HepG2 (cell line): ENCODE data around the gene SHISA5. TPM values are rescaled to one million over a fixed set of nuclear protein-coding genes. Genes with fewer than 3 reads are reported as not detected.

Experiments used
- ATF7 ChIP-seq, 2 experiments: fragments of 450-650 bp in 1 of 2; sonication (generic) in 1 of 2; formaldehyde crosslinking in 1 of 2; IDR thresholded peaks; 2 replicates each; pipeline versions ENCODE4 v1.4.0 to v1.6.1; 2016 to 2020; ENCODE audit warnings: antibody characterized with exemption in 1 of 2, mild to moderate bottlenecking in 1 of 2, missing genetic modification reagents in 1 of 2
- BHLHE40 ChIP-seq: IDR thresholded peaks from 2 replicates; pipeline ENCODE4 v1.6.1; 2011; ENCODE audit warnings: low read length, improper control_type of control experiment
- EEA1 ChIP-seq: sonication (generic); formaldehyde crosslinking; IDR thresholded peaks from 2 replicates; pipeline ENCODE4 v1.5.1; 2020; ENCODE audit warnings: mild to moderate bottlenecking, missing genetic modification reagents, borderline replicate concordance
- GFI1 ChIP-seq: sonication (generic); formaldehyde crosslinking; IDR thresholded peaks from 2 replicates; pipeline ENCODE4 v1.5.0; 2020; ENCODE audit warnings: missing genetic modification reagents, mild to moderate bottlenecking, borderline replicate concordance
- GZF1 ChIP-seq: sonication (generic); formaldehyde crosslinking; IDR thresholded peaks from 2 replicates; pipeline ENCODE4 v1.5.1; 2020; ENCODE audit warnings: mild to moderate bottlenecking, missing genetic modification reagents
- HIC2 ChIP-seq: sonication (generic); formaldehyde crosslinking; IDR thresholded peaks from 2 replicates; pipeline ENCODE4 v1.9.0; 2022; ENCODE audit warnings: low read depth, missing genetic modification reagents
- MEF2D ChIP-seq: sonication (generic); formaldehyde crosslinking; IDR thresholded peaks from 2 replicates; pipeline ENCODE4 v1.5.1; 2020; ENCODE audit warnings: mild to moderate bottlenecking, missing genetic modification reagents
- NR2C2 ChIP-seq: sonication (generic); formaldehyde crosslinking; IDR thresholded peaks from 2 replicates; pipeline ENCODE4 v1.4.0; 2020; ENCODE audit warnings: missing genetic modification reagents, mild to moderate bottlenecking, moderate library complexity, borderline replicate concordance
- PHF21A ChIP-seq: sonication (generic); formaldehyde crosslinking; IDR thresholded peaks from 2 replicates; pipeline ENCODE4 v1.5.0; 2020; ENCODE audit warnings: mild to moderate bottlenecking, missing genetic modification reagents
- PITX1 ChIP-seq: sonication (generic); formaldehyde crosslinking; IDR thresholded peaks from 2 replicates; pipeline ENCODE4 v1.5.1; 2020; ENCODE audit warnings: mild to moderate bottlenecking, missing genetic modification reagents
- SMC3 ChIP-seq: IDR thresholded peaks from 2 replicates; pipeline ENCODE4 v1.6.1; 2011; ENCODE audit warnings: low read length, improper control_type of control experiment
- ZMYM3 ChIP-seq: sonication (generic); formaldehyde crosslinking; IDR thresholded peaks from 2 replicates; pipeline ENCODE4 v1.5.1; 2020; ENCODE audit warnings: mild to moderate bottlenecking, missing genetic modification reagents
- ZNF160 ChIP-seq: sonication (generic); formaldehyde crosslinking; IDR thresholded peaks from 2 replicates; pipeline ENCODE4 v1.8.0; 2022; ENCODE audit warnings: mild to moderate bottlenecking, inconsistent platforms, missing genetic modification reagents
- ZNF644 ChIP-seq: IDR thresholded peaks from 2 replicates; pipeline ENCODE4 v1.6.1; 2016; ENCODE audit warnings: low read depth
- ZNF687 ChIP-seq: sonication (generic); formaldehyde crosslinking; IDR thresholded peaks from 2 replicates; pipeline ENCODE4 v1.5.1; 2020; ENCODE audit warnings: mild to moderate bottlenecking, missing genetic modification reagents, moderate library complexity
- polyA plus RNA-seq, 8 experiments: library from polyadenylated mRNA; depleted of rRNA in 3 of 8; stranded (reverse) in 7 of 8; unstranded in 1 of 8; fragments of >200 nt; fragmentation: Illumina TruSeq in 4 of 8; extraction: Trizol in 4 of 8; gene quantifications; 2 replicates each; pipeline versions ENCODE4 v1.2.1 to v1.2.3, GENCODE V29; 2011 to 2016; ENCODE audit warnings: low read depth in 4 of 8, missing spikeins in 1 of 8, mixed read lengths in 1 of 8; ENCODE audit not compliant: insufficient read depth in 1 of 8
- total RNA-seq, 5 experiments: library from RNA; depleted of rRNA; stranded (reverse); fragments of >200 nt; fragmentation: Illumina TruSeq; extraction: Trizol; gene quantifications; 2 replicates each; pipeline ENCODE4 v1.2.3, GENCODE V29; 2016; ENCODE audit warnings: low read depth in 1 of 5
- TF ChIP-seq, protein P1 (sequence below): IDR thresholded peaks from 2 replicates; pipeline ENCODE4 v1.6.1; 2016; ENCODE audit warnings: missing genetic modification reagents, missing compliant biosample characterization
- TF ChIP-seq, protein P2 (sequence below): sonication (generic); formaldehyde crosslinking; IDR thresholded peaks from 2 replicates; pipeline ENCODE4 v1.4.0; 2020; ENCODE audit warnings: mild to moderate bottlenecking, missing genetic modification reagents, borderline replicate concordance
- TF ChIP-seq, protein P3 (sequence below): sonication (generic); formaldehyde crosslinking; IDR thresholded peaks from 2 replicates; pipeline ENCODE4 v1.4.0; 2020; ENCODE audit warnings: missing genetic modification reagents
- TF ChIP-seq, protein P4 (sequence below): sonication (generic); formaldehyde crosslinking; IDR thresholded peaks from 2 replicates; pipeline ENCODE4 v1.8.0; 2023; ENCODE audit warnings: mild to moderate bottlenecking, missing genetic modification reagents

Gene SHISA5
- total and polyA plus RNA-seq, 2 of the 13 experiments (the other 11 are each of a cell fraction or from before 2014, with no cell fraction given) = 75.8 to 91.4 TPM

DNA sequence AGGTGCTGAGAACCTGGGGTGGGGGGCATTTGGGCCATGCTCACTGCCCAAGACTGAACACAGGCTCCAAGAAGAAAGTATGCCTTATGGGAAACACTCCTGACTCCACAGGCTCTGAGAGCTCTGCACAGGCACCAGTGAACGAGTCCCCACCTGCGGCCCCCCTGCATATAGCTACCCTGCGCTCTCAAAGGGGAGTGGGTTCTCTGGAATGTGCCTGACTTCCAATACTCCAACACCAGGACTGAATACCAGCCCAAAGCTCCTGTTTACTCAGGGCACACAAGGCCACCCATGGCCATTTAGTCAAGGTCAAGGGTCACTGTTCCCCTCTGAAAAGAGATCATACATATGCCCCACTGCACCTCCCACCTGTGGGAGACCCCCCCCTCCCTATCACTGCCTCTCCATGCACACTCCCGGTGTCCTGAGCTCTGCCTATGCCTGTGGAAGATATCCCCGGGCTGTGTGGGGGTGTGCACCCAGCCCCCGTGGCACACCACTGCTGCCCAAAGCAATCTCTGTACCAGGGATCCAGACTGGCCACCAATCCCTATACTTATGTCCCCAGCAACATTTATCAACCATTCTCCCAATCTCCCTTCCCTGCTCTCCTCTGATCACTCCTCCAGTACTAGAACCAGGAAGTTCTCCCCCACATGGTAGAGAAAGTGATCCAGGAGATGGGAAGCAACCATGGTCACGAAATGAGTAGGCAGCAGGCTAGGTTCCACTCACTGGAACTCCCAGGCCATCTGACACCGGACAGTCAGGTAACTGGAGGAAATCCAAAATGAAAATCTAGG lies 72.5 kb downstream of the SHISA5 start (continued):
- TF ChIP-seq HIC2 (CRISPR knock-in tag) = peak; percentile 88
- no peak for TF ChIP-seq SMC3
- TF ChIP-seq PITX1 (CRISPR knock-in tag) = peak; percentile 90
- peak; percentile 93 for TF ChIP-seq PHF21A (CRISPR knock-in tag)
- TF ChIP-seq MEF2D = peak; percentile 58; the same call in 1 of the 2 replicates
- TF ChIP-seq EEA1 (CRISPR knock-in tag) = 0 out of 2 replicates have a peak, but pooled peaks have one; percentile 31
- TF ChIP-seq, protein P1, sequence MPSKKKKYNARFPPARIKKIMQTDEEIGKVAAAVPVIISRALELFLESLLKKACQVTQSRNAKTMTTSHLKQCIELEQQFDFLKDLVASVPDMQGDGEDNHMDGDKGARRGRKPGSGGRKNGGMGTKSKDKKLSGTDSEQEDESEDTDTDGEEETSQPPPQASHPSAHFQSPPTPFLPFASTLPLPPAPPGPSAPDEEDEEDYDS (CRISPR knock-in tag) = peak; percentile 57; the same call in 1 of the 2 replicates
- TF ChIP-seq, protein P2, sequence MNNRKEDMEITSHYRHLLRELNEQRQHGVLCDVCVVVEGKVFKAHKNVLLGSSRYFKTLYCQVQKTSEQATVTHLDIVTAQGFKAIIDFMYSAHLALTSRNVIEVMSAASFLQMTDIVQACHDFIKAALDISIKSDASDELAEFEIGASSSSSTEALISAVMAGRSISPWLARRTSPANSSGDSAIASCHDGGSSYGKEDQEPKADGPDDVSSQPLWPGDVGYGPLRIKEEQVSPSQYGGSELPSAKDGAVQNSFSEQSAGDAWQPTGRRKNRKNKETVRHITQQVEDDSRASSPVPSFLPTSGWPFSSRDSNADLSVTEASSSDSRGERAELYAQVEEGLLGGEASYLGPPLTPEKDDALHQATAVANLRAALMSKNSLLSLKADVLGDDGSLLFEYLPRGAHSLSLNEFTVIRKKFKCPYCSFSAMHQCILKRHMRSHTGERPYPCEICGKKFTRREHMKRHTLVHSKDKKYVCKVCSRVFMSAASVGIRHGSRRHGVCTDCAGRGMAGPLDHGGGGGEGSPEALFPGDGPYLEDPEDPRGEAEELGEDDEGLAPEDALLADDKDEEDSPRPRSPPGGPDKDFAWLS = no peak
- TF ChIP-seq ZMYM3 = no peak
- peak; percentile 41; the same call in 1 of the 2 replicates for TF ChIP-seq GZF1 (CRISPR knock-in tag)
- TF ChIP-seq, protein P3, sequence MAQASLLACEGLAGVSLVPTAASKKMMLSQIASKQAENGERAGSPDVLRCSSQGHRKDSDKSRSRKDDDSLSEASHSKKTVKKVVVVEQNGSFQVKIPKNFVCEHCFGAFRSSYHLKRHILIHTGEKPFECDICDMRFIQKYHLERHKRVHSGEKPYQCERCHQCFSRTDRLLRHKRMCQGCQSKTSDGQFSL (CRISPR knock-in tag) = peak; percentile 94
- TF ChIP-seq, protein P4, sequence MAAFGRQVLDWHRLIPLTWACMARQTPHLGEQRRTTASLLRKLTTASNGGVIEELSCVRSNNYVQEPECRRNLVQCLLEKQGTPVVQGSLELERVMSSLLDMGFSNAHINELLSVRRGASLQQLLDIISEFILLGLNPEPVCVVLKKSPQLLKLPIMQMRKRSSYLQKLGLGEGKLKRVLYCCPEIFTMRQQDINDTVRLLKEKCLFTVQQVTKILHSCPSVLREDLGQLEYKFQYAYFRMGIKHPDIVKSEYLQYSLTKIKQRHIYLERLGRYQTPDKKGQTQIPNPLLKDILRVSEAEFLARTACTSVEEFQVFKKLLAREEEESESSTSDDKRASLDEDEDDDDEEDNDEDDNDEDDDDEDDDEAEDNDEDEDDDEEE = 0 out of 2 replicates have a peak, but pooled peaks have one; percentile 66
- peak; percentile 19; the same call in 1 of the 2 replicates for TF ChIP-seq BHLHE40
- TF ChIP-seq ATF7 (IDR thresholded peaks at IDR 0.05) = no peak
- no peak for TF ChIP-seq ATF7 (CRISPR knock-in tag; IDR thresholded peaks at IDR 0.05)
- TF ChIP-seq ZNF160 (CRISPR knock-in tag) = no peak
- peak; percentile 75 for TF ChIP-seq ZNF687
- TF ChIP-seq GFI1 (CRISPR knock-in tag) = peak; percentile 61
- 0 out of 2 replicates have a peak, but pooled peaks have one; percentile 8 for TF ChIP-seq ZNF644 (CRISPR knock-in tag)
- peak; percentile 89 for TF ChIP-seq NR2C2
